ENCODE results near the gene SLC2A1. TPM values are rescaled to one million over a fixed set of nuclear protein-coding genes. Genes with fewer than 3 reads are reported as not detected.
A peak's percentile ranks its signal among the peaks of the same experiment; 100 is the strongest.

SLC2A1 gene
- total and polyA plus RNA-seq, 2 of the 13 experiments (the other 11 are each of a cell fraction or from before 2014, with no cell fraction given), result 125 to 423 TPM

DNA sequence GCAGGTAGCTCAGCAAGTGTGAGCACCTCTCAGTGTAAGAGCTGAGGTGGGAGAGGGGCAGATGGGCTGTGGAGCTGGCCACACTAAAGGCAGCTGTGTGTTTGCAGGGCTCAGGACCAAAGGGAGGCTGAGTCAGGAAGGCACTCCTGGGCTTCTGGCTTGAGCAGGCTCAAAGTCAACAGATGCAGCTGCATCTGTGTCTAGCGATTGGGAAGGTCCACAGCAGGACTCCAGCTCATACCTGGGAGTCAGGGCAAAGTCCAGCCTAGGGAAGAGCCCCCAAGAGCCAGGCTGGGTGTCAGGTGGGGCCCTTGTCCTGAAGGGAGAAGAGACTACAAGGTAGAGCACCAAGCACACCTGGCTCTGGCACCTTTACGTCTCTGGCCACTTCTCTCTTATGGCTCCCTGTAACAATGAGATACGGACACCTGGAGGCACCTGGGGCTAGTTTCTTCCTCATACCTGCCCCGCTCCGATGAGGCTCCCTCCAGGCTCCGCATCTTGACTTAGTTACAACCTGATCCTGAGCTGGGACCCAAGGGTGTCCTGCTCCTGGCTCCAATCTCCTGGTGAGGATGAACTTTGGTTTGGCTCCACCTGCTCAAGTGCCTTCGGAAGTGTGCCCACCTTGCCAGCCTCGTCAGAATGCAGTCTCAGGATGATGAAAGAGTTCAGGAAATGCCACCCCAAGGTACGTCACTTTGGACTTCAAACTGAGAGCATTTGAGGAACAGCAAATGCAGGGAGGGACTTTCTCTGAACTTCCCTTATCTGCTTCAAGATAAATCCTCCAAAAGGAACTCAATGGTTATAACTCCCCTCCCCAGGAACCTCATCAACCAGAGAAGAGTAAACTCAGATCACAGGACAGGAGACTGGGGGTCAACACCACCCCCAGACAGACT, 21.5 kb upstream of the SLC2A1 start (continued):
- TF ChIP-seq, protein P1, sequence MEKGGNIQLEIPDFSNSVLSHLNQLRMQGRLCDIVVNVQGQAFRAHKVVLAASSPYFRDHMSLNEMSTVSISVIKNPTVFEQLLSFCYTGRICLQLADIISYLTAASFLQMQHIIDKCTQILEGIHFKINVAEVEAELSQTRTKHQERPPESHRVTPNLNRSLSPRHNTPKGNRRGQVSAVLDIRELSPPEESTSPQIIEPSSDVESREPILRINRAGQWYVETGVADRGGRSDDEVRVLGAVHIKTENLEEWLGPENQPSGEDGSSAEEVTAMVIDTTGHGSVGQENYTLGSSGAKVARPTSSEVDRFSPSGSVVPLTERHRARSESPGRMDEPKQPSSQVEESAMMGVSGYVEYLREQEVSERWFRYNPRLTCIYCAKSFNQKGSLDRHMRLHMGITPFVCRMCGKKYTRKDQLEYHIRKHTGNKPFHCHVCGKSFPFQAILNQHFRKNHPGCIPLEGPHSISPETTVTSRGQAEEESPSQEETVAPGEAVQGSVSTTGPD (CRISPR knock-in tag; IDR thresholded peaks at IDR 0.05), result no peak
- no peak for TF ChIP-seq FOXP1 (IDR thresholded peaks at IDR 0.05)
- TF ChIP-seq FOXP1 (CRISPR knock-in tag; IDR thresholded peaks at IDR 0.05), result no peak
- TF ChIP-seq HDAC2 (CRISPR knock-in tag; IDR thresholded peaks at IDR 0.05), result peak; percentile 58
- TF ChIP-seq, protein P2, sequence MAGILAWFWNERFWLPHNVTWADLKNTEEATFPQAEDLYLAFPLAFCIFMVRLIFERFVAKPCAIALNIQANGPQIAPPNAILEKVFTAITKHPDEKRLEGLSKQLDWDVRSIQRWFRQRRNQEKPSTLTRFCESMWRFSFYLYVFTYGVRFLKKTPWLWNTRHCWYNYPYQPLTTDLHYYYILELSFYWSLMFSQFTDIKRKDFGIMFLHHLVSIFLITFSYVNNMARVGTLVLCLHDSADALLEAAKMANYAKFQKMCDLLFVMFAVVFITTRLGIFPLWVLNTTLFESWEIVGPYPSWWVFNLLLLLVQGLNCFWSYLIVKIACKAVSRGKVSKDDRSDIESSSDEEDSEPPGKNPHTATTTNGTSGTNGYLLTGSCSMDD (CRISPR knock-in tag; IDR thresholded peaks at IDR 0.05), result no peak
- TF ChIP-seq, protein P3, sequence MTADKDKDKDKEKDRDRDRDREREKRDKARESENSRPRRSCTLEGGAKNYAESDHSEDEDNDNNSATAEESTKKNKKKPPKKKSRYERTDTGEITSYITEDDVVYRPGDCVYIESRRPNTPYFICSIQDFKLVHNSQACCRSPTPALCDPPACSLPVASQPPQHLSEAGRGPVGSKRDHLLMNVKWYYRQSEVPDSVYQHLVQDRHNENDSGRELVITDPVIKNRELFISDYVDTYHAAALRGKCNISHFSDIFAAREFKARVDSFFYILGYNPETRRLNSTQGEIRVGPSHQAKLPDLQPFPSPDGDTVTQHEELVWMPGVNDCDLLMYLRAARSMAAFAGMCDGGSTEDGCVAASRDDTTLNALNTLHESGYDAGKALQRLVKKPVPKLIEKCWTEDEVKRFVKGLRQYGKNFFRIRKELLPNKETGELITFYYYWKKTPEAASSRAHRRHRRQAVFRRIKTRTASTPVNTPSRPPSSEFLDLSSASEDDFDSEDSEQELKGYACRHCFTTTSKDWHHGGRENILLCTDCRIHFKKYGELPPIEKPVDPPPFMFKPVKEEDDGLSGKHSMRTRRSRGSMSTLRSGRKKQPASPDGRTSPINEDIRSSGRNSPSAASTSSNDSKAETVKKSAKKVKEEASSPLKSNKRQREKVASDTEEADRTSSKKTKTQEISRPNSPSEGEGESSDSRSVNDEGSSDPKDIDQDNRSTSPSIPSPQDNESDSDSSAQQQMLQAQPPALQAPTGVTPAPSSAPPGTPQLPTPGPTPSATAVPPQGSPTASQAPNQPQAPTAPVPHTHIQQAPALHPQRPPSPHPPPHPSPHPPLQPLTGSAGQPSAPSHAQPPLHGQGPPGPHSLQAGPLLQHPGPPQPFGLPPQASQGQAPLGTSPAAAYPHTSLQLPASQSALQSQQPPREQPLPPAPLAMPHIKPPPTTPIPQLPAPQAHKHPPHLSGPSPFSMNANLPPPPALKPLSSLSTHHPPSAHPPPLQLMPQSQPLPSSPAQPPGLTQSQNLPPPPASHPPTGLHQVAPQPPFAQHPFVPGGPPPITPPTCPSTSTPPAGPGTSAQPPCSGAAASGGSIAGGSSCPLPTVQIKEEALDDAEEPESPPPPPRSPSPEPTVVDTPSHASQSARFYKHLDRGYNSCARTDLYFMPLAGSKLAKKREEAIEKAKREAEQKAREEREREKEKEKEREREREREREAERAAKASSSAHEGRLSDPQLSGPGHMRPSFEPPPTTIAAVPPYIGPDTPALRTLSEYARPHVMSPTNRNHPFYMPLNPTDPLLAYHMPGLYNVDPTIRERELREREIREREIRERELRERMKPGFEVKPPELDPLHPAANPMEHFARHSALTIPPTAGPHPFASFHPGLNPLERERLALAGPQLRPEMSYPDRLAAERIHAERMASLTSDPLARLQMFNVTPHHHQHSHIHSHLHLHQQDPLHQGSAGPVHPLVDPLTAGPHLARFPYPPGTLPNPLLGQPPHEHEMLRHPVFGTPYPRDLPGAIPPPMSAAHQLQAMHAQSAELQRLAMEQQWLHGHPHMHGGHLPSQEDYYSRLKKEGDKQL (CRISPR knock-in tag; IDR thresholded peaks at IDR 0.05; ENCODE audit: low read depth), result no peak
- peak; percentile 93; the same call in 1 of the 2 replicates for TF ChIP-seq ETV5 (CRISPR knock-in tag; IDR thresholded peaks at IDR 0.05; ENCODE audit: borderline replicate concordance)
- TF ChIP-seq REPIN1 (CRISPR knock-in tag; IDR thresholded peaks at IDR 0.05; ENCODE audit: borderline replicate concordance, low read depth), result no peak
- no peak for TF ChIP-seq WIZ (CRISPR knock-in tag; IDR thresholded peaks at IDR 0.05)
- TF ChIP-seq THYN1 (CRISPR knock-in tag; IDR thresholded peaks at IDR 0.05; ENCODE audit: borderline replicate concordance, low read depth), result no peak
- TF ChIP-seq NFIC (IDR thresholded peaks at IDR 0.05; ENCODE audit: low read length), result no peak
- TF ChIP-seq CBX2 (IDR thresholded peaks at IDR 0.05; ENCODE audit: low read depth, low read length), result no peak
- TF ChIP-seq CBX2 (CRISPR knock-in tag; IDR thresholded peaks at IDR 0.05; ENCODE audit: low read depth), result no peak
- no peak for TF ChIP-seq HNRNPK (IDR thresholded peaks at IDR 0.05; ENCODE audit: low read depth, low read length, poor library complexity, severe bottlenecking)
- TF ChIP-seq, protein P4, sequence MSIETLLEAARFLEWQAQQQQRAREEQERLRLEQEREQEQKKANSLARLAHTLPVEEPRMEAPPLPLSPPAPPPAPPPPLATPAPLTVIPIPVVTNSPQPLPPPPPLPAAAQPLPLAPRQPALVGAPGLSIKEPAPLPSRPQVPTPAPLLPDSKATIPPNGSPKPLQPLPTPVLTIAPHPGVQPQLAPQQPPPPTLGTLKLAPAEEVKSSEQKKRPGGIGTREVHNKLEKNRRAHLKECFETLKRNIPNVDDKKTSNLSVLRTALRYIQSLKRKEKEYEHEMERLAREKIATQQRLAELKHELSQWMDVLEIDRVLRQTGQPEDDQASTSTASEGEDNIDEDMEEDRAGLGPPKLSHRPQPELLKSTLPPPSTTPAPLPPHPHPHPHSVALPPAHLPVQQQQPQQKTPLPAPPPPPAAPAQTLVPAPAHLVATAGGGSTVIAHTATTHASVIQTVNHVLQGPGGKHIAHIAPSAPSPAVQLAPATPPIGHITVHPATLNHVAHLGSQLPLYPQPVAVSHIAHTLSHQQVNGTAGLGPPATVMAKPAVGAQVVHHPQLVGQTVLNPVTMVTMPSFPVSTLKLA (IDR thresholded peaks at IDR 0.05), result no peak
- TF ChIP-seq, protein P5, sequence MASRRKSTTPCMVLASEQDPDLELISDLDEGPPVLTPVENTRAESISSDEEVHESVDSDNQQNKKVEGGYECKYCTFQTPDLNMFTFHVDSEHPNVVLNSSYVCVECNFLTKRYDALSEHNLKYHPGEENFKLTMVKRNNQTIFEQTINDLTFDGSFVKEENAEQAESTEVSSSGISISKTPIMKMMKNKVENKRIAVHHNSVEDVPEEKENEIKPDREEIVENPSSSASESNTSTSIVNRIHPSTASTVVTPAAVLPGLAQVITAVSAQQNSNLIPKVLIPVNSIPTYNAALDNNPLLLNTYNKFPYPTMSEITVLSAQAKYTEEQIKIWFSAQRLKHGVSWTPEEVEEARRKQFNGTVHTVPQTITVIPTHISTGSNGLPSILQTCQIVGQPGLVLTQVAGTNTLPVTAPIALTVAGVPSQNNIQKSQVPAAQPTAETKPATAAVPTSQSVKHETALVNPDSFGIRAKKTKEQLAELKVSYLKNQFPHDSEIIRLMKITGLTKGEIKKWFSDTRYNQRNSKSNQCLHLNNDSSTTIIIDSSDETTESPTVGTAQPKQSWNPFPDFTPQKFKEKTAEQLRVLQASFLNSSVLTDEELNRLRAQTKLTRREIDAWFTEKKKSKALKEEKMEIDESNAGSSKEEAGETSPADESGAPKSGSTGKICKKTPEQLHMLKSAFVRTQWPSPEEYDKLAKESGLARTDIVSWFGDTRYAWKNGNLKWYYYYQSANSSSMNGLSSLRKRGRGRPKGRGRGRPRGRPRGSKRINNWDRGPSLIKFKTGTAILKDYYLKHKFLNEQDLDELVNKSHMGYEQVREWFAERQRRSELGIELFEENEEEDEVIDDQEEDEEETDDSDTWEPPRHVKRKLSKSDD (CRISPR knock-in tag; IDR thresholded peaks at IDR 0.05; ENCODE audit: low read depth), result no peak
- TF ChIP-seq SNAPC2 (CRISPR knock-in tag; IDR thresholded peaks at IDR 0.05), result no peak
